Esophagus muscularis mucosa (tissue), 4 donors: Measurements from ENCODE around the gene SREBF1.

Source experiments
- EP300 ChIP-seq: sonication (generic); formaldehyde crosslinking; IDR thresholded peaks from one replicate; pipeline ENCODE4 v1.6.1; 2017; ENCODE audit warnings: antibody characterized with exemption
- POLR2A ChIP-seq: fragments of 450-650 bp; IDR thresholded peaks from one replicate; pipeline ENCODE4 v1.6.1; 2017; ENCODE audit warnings: antibody characterized with exemption, moderate library complexity, mild to moderate bottlenecking, low read depth
- POLR2AphosphoS5 ChIP-seq, 2 donors: sonication (generic); formaldehyde crosslinking; IDR thresholded peaks; one replicate each; pipeline ENCODE4 v1.6.1; 2017; ENCODE audit warnings: antibody characterized with exemption in 2 of 2
- TF ChIP-seq, protein P1 (sequence below), 3 experiments: fragments of 200-600 bp in 2 of 3; fragments of 450-650 bp in 1 of 3; sonication (generic) in 2 of 3; IDR thresholded peaks; one replicate each; pipeline ENCODE4 v1.5.1; 2017 to 2019; ENCODE audit warnings: antibody characterized with exemption in 3 of 3, mild to moderate bottlenecking in 2 of 3, moderate library complexity in 1 of 3

GRCh38 chr17:17866897-17867296 lies 30.1 kb upstream of the SREBF1 start:
- TF ChIP-seq POLR2AphosphoS5 (IDR thresholded peaks at IDR 0.05) (no peak), POLR2A (no peak), EP300 (no peak)
- TF ChIP-seq, protein P1, sequence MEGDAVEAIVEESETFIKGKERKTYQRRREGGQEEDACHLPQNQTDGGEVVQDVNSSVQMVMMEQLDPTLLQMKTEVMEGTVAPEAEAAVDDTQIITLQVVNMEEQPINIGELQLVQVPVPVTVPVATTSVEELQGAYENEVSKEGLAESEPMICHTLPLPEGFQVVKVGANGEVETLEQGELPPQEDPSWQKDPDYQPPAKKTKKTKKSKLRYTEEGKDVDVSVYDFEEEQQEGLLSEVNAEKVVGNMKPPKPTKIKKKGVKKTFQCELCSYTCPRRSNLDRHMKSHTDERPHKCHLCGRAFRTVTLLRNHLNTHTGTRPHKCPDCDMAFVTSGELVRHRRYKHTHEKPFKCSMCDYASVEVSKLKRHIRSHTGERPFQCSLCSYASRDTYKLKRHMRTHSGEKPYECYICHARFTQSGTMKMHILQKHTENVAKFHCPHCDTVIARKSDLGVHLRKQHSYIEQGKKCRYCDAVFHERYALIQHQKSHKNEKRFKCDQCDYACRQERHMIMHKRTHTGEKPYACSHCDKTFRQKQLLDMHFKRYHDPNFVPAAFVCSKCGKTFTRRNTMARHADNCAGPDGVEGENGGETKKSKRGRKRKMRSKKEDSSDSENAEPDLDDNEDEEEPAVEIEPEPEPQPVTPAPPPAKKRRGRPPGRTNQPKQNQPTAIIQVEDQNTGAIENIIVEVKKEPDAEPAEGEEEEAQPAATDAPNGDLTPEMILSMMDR (IDR thresholded peaks at IDR 0.05), result no peak
